SK-N-SH (cell line): ENCODE data around the gene SLC37A3.

Experiments
- FOSL2 ChIP-seq: IDR thresholded peaks from 2 replicates; pipeline ENCODE4 v1.4.0; 2012; ENCODE audit warnings: low read depth, mild to moderate bottlenecking, moderate library complexity, borderline replicate concordance
- GABPA ChIP-seq: IDR thresholded peaks from 2 replicates; pipeline ENCODE4 v1.4.0; 2012; ENCODE audit warnings: low read depth, mild to moderate bottlenecking
- GATA2 ChIP-seq: sonication (generic); formaldehyde crosslinking; IDR thresholded peaks from 2 replicates; pipeline ENCODE4 v1.5.0; 2020; ENCODE audit warnings: mild to moderate bottlenecking, missing genetic modification reagents
- POLR2AphosphoS5 ChIP-seq: IDR thresholded peaks from 2 replicates; pipeline ENCODE4 v1.6.1; 2012; ENCODE audit warnings: low read depth, low read length
- RAD21 ChIP-seq: IDR thresholded peaks from 2 replicates; pipeline ENCODE4 v1.6.1; 2012; ENCODE audit warnings: mild to moderate bottlenecking, low read length
- RFX5 ChIP-seq: IDR thresholded peaks from 2 replicates; pipeline ENCODE4 v1.6.1; 2012; ENCODE audit warnings: mild to moderate bottlenecking, improper control_type of control experiment, low read length
- TF ChIP-seq, protein P1 (sequence below): IDR thresholded peaks from 2 replicates; pipeline ENCODE4 v1.4.0; 2012; ENCODE audit warnings: low read depth, borderline replicate concordance
- TF ChIP-seq, protein P2 (sequence below): fragments of 200-600 bp; sonication (generic); IDR thresholded peaks from 2 replicates; pipeline ENCODE4 v1.6.1; 2017; ENCODE audit warnings: antibody characterized with exemption, mild to moderate bottlenecking, moderate library complexity

DNA sequence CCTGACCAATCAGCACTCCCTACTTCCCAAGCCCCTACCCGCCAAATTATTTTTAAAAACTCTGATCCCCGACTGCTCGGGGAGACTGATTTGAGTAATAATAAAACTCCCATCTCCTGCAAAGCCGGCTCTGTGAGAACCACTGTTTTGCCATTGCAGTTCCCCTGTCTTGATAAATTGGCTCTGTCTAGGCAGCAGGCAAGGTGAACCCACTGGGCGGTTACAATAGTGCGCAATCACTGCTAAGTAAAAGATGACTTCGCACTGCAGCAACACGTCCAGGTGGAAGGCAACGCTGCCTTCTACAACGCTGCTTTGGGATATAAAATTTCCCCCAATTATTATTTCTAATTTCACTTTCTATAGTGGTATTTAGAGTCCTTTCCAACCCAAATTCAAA is 8.9 kb downstream of the SLC37A3 start:
- TF ChIP-seq FOSL2: no peak
- no peak for TF ChIP-seq RAD21
- TF ChIP-seq RFX5: no peak
- TF ChIP-seq, protein P1, sequence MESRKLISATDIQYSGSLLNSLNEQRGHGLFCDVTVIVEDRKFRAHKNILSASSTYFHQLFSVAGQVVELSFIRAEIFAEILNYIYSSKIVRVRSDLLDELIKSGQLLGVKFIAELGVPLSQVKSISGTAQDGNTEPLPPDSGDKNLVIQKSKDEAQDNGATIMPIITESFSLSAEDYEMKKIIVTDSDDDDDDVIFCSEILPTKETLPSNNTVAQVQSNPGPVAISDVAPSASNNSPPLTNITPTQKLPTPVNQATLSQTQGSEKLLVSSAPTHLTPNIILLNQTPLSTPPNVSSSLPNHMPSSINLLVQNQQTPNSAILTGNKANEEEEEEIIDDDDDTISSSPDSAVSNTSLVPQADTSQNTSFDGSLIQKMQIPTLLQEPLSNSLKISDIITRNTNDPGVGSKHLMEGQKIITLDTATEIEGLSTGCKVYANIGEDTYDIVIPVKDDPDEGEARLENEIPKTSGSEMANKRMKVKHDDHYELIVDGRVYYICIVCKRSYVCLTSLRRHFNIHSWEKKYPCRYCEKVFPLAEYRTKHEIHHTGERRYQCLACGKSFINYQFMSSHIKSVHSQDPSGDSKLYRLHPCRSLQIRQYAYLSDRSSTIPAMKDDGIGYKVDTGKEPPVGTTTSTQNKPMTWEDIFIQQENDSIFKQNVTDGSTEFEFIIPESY: no peak
- TF ChIP-seq POLR2AphosphoS5: no peak
- no peak for TF ChIP-seq GATA2 (CRISPR knock-in tag)
- TF ChIP-seq GABPA: no peak
- TF ChIP-seq, protein P2, sequence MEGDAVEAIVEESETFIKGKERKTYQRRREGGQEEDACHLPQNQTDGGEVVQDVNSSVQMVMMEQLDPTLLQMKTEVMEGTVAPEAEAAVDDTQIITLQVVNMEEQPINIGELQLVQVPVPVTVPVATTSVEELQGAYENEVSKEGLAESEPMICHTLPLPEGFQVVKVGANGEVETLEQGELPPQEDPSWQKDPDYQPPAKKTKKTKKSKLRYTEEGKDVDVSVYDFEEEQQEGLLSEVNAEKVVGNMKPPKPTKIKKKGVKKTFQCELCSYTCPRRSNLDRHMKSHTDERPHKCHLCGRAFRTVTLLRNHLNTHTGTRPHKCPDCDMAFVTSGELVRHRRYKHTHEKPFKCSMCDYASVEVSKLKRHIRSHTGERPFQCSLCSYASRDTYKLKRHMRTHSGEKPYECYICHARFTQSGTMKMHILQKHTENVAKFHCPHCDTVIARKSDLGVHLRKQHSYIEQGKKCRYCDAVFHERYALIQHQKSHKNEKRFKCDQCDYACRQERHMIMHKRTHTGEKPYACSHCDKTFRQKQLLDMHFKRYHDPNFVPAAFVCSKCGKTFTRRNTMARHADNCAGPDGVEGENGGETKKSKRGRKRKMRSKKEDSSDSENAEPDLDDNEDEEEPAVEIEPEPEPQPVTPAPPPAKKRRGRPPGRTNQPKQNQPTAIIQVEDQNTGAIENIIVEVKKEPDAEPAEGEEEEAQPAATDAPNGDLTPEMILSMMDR: no peak
